Ovary (tissue), 3 donors: ENCODE results near the gene ZNF839.

Source experiments
- POLR2A ChIP-seq: fragments of 450-650 bp; IDR thresholded peaks from one replicate; pipeline ENCODE4 v1.6.1; 2017; ENCODE audit warnings: antibody characterized with exemption, mild to moderate bottlenecking, moderate library complexity
- TF ChIP-seq, protein P1 (sequence below), 3 donors: fragments of 450-650 bp in 2 of 3; fragments of 200-600 bp in 1 of 3; IDR thresholded peaks; one replicate each; pipeline versions ENCODE4 v1.5.1 to v1.8.0; 2016 to 2022; ENCODE audit warnings: antibody characterized with exemption in 3 of 3, mild to moderate bottlenecking in 1 of 3
- donor health status: DM: no; HTN: no; CAD: no.

DNA sequence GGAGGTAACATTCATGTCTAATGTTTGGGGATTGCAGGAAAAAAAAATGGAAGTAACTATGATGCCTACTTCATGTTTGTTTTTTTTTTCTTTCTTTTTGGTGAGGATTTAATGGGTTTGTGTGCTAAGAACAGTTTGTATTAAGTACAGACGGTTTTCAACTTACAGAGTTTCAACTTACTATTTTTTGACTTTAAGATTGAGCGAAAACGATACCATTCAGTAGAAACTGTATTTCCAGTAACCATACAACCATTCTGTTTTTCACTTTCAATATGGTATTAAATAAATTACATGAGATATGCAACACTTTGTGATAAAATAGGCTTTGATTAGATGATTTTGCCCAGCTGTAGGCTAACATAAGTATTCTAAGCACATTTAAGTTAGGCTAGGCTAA, 53.6 kb downstream of the ZNF839 start:
- no peak for TF ChIP-seq POLR2A
- TF ChIP-seq, protein P1, sequence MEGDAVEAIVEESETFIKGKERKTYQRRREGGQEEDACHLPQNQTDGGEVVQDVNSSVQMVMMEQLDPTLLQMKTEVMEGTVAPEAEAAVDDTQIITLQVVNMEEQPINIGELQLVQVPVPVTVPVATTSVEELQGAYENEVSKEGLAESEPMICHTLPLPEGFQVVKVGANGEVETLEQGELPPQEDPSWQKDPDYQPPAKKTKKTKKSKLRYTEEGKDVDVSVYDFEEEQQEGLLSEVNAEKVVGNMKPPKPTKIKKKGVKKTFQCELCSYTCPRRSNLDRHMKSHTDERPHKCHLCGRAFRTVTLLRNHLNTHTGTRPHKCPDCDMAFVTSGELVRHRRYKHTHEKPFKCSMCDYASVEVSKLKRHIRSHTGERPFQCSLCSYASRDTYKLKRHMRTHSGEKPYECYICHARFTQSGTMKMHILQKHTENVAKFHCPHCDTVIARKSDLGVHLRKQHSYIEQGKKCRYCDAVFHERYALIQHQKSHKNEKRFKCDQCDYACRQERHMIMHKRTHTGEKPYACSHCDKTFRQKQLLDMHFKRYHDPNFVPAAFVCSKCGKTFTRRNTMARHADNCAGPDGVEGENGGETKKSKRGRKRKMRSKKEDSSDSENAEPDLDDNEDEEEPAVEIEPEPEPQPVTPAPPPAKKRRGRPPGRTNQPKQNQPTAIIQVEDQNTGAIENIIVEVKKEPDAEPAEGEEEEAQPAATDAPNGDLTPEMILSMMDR (IDR thresholded peaks at IDR 0.05), result no peak
